ENCODE results near the gene PACSIN2.
A peak's percentile ranks its signal among the peaks of the same experiment; 100 is the strongest.

Gene PACSIN2

GRCh38 chr22:42992092-42992491, 22.9 kb downstream of the PACSIN2 start:
- ChIA-PET POLR2A (interaction anchor here (1.6 kb wide), 1 partner anchor 23 kb away, joined by 6 read pairs; the partner anchor contains the start of gene PACSIN2), CTCF (interaction anchor here (1.1 kb wide), 1 partner anchor 8 kb away, joined by 3 read pairs; no protein-coding TSS in a partner anchor)
- TF ChIP-seq L3MBTL2 (conservative IDR thresholded peaks at IDR 0.05) (no peak), FOXM1 (IDR thresholded peaks at IDR 0.05; ENCODE audit: borderline replicate concordance) (no peak)
- no peak for DNase-seq (ENCODE audit: extremely low spot score)

DNA sequence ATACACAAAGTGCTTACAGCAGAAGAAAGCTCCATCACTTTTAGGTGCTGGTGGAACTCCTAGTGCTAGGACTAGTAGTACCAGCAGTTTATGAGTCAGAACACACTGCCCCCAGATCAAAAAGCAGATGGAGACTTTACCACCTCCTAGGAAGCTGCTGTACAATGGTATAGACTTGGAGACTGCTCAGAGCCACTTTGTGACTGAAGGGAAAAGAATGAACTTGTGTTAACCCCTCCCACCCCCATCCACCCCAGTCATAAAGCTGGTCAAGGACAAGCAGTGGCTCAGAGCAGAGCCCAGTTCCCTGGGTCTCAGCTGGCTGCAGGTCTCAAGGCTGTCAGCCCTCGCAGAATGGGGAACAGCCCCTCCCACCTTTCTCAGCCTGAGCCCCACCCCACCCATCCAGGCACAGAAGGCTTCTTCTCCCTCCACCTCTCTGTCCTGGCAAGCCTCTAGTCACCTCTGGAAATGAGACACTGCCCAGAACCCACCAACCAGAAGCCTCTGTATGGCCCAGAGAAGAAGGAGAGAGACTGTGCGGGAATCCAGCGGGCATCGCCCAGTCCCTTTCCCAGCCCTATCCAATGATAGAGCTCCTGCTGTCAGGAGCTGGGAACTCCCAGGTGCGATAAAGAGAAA, 23.8 kb downstream of the PACSIN2 start:
- ChIA-PET POLR2A (interaction anchor here (1.6 kb wide), 1 partner anchor 24 kb away, joined by 6 read pairs; the partner anchor contains the start of gene PACSIN2), CTCF (interaction anchor here (0.5 to 1.1 kb wide), 4 partner anchors 9 to 43 kb away, joined by 3 to 5 read pairs (median 3); partner anchors contain the start of gene PACSIN2)
- no peak for DNase-seq (ENCODE audit: extremely low spot score)
- TF ChIP-seq ZNF384 (IDR thresholded peaks at IDR 0.05), result no peak
- TF ChIP-seq ELF4 (IDR thresholded peaks at IDR 0.05), result no peak
- no peak for TF ChIP-seq FOXA1 (IDR thresholded peaks at IDR 0.05)
- no peak for TF ChIP-seq SUZ12 (IDR thresholded peaks at IDR 0.05)
- TF ChIP-seq FOXK2 (IDR thresholded peaks at IDR 0.05), result no peak

- ChIA-PET POLR2A (interaction anchor here (1.1 to 1.6 kb wide), 2 partner anchors 25 kb away, joined by 5 to 6 read pairs; partner anchors contain the start of gene PACSIN2), CTCF (no interaction called here)
- no peak for DNase-seq (ENCODE audit: extremely low spot score)
- no peak for TF ChIP-seq BHLHE40 (IDR thresholded peaks at IDR 0.05; ENCODE audit: borderline replicate concordance)
- TF ChIP-seq PKNOX1 (IDR thresholded peaks at IDR 0.05), result peak; percentile 13; the same call in 1 of the 2 replicates
- no peak for TF ChIP-seq SP1 (IDR thresholded peaks at IDR 0.05)
- no peak for TF ChIP-seq FOXM1 (IDR thresholded peaks at IDR 0.05; ENCODE audit: borderline replicate concordance)
Measured at GRCh38 chr22:42990131-42990838, 24.7 kb downstream of the PACSIN2 start.

DNA sequence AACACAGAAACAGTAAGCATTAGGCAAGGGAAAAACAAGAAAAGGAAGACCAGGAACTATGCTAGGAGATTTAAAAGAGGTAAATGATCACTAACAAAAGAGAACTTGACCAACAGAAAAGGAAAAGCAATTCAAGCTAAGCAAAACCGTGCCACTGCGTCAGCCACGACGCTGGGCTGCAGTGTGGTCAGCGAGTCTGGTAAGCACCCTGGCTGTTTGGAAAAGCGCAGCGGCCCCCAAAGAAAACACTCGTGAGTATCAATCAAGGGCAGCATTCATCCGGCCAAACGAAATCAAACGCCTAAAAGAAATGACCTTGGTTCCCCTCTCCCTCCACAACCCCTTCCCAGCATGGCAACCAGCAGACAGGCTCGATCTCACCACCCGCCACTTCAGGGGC, 28.8 kb downstream of the PACSIN2 start:
- TF ChIP-seq PKNOX1 (IDR thresholded peaks at IDR 0.05) (no peak), L3MBTL2 (conservative IDR thresholded peaks at IDR 0.05) (no peak), NFRKB (IDR thresholded peaks at IDR 0.05) (no peak), LEF1 (IDR thresholded peaks at IDR 0.05; ENCODE audit: borderline replicate concordance) (no peak), SP1 (IDR thresholded peaks at IDR 0.05) (no peak), HDGF (IDR thresholded peaks at IDR 0.05; ENCODE audit: borderline replicate concordance) (no peak), ARNT (IDR thresholded peaks at IDR 0.05) (no peak), FOXM1 (IDR thresholded peaks at IDR 0.05; ENCODE audit: borderline replicate concordance) (no peak), CTBP1 (IDR thresholded peaks at IDR 0.05; ENCODE audit: borderline replicate concordance) (no peak), SUZ12 (IDR thresholded peaks at IDR 0.05) (no peak), TARDBP (IDR thresholded peaks at IDR 0.05) (no peak), FOXK2 (IDR thresholded peaks at IDR 0.05) (no peak), ZNF384 (IDR thresholded peaks at IDR 0.05) (no peak), FOXA1 (IDR thresholded peaks at IDR 0.05) (no peak), BHLHE40 (IDR thresholded peaks at IDR 0.05; ENCODE audit: borderline replicate concordance) (no peak), ELF4 (IDR thresholded peaks at IDR 0.05) (no peak)
- ChIA-PET CTCF (no interaction called here), POLR2A (no interaction called here)
- DNase-seq (ENCODE audit: extremely low spot score), result no peak

DNA sequence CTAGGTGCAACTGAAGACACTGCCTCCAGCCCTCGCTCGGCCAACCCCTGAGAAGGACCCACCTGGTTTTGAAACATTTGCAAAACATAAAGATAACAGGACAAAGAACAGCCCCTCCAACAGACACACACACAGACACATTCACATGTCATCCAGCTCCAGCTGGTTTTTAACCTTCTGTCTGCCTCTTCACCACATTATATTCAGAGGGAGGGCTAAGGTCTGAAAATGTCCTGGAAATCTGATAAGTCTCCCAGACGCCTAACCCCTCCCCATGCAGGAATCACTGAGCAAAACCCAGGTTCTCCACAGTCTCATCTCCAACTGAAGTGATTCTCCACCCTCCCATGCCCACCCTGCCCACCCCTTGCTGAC, 29.4 kb downstream of the PACSIN2 start:
- POLR2A ChIA-PET, result interaction anchor here (1.4 kb wide), 1 partner anchor 28 kb away, joined by 3 read pairs; no protein-coding TSS in a partner anchor
- TF ChIP-seq SP1 (IDR thresholded peaks at IDR 0.05) (no peak), NFRKB (IDR thresholded peaks at IDR 0.05) (no peak), SUZ12 (IDR thresholded peaks at IDR 0.05) (no peak), ARNT (IDR thresholded peaks at IDR 0.05) (no peak), LEF1 (IDR thresholded peaks at IDR 0.05; ENCODE audit: borderline replicate concordance) (no peak), TARDBP (IDR thresholded peaks at IDR 0.05) (no peak), FOXA1 (IDR thresholded peaks at IDR 0.05) (no peak), PKNOX1 (IDR thresholded peaks at IDR 0.05) (no peak), FOXM1 (IDR thresholded peaks at IDR 0.05; ENCODE audit: borderline replicate concordance) (no peak)
- DNase-seq (ENCODE audit: extremely low spot score), result no peak
- CTCF ChIA-PET, result no interaction called here

GRCh38 chr22:42984814-42985530, 30.0 kb downstream of the PACSIN2 start:
- TF ChIP-seq L3MBTL2 (conservative IDR thresholded peaks at IDR 0.05), result no peak
- TF ChIP-seq LEF1 (IDR thresholded peaks at IDR 0.05; ENCODE audit: borderline replicate concordance), result no peak
- TF ChIP-seq ELF4 (IDR thresholded peaks at IDR 0.05), result no peak
- TF ChIP-seq SP1 (IDR thresholded peaks at IDR 0.05), result no peak
- TF ChIP-seq NFRKB (IDR thresholded peaks at IDR 0.05), result no peak
- no peak for TF ChIP-seq HDGF (IDR thresholded peaks at IDR 0.05; ENCODE audit: borderline replicate concordance)
- no peak for TF ChIP-seq CTBP1 (IDR thresholded peaks at IDR 0.05; ENCODE audit: borderline replicate concordance)
- no peak for TF ChIP-seq SUZ12 (IDR thresholded peaks at IDR 0.05)
- TF ChIP-seq ARNT (IDR thresholded peaks at IDR 0.05), result no peak
- no peak for TF ChIP-seq ZNF384 (IDR thresholded peaks at IDR 0.05)
- no peak for TF ChIP-seq FOXK2 (IDR thresholded peaks at IDR 0.05)
- TF ChIP-seq BHLHE40 (IDR thresholded peaks at IDR 0.05; ENCODE audit: borderline replicate concordance), result no peak
- no peak for TF ChIP-seq TARDBP (IDR thresholded peaks at IDR 0.05)
- no peak for TF ChIP-seq PKNOX1 (IDR thresholded peaks at IDR 0.05)
- TF ChIP-seq FOXM1 (IDR thresholded peaks at IDR 0.05; ENCODE audit: borderline replicate concordance), result no peak
- TF ChIP-seq FOXA1 (IDR thresholded peaks at IDR 0.05), result no peak
- CTCF ChIA-PET, result no interaction called here
- POLR2A ChIA-PET, result interaction anchor here (1.0 to 1.4 kb wide), 2 partner anchors 25 to 28 kb away, joined by 3 to 6 read pairs; no protein-coding TSS in a partner anchor
- DNase-seq (ENCODE audit: extremely low spot score), result no peak

Data from HEK293T (cell line).